Muscle of back (tissue), 11 donors: Measurements from ENCODE around the gene TTLL12. TPM values are rescaled to one million over a fixed set of nuclear protein-coding genes. Genes with fewer than 3 reads are reported as not detected.

Experiments used
- DNase-seq, 3 donors: peaks; one replicate each; pipeline versions ENCODE4 v3.0.0 to v3.0.0-alpha.2; 2013
- polyA plus RNA-seq, 10 donors: library from polyadenylated mRNA; unstranded; fragments of 120-200 nt; gene quantifications; one replicate each; pipeline ENCODE4 v1.2.1, GENCODE V29; 2013; ENCODE audit not compliant: insufficient read length in 10 of 10

The TTLL12 gene
- polyA plus RNA-seq, 10 donors: 11.6 to 19.1 (median 13.6) TPM

- no peak for DNase-seq
Measured at GRCh38 chr22:43129426-43130425, 57.2 kb downstream of the TTLL12 start.

- DNase-seq: no peak
Measured at GRCh38 chr22:43128928-43129424, 58.0 kb downstream of the TTLL12 start.

- no peak for DNase-seq
Measured at GRCh38 chr22:43128116-43128515, 58.8 kb downstream of the TTLL12 start.

- DNase-seq: no peak
Measured at GRCh38 chr22:43127166-43127908, 59.6 kb downstream of the TTLL12 start.

- peak in 1 of 3 donors; percentile 33 for DNase-seq
Measured at GRCh38 chr22:43126501-43127165, 60.3 kb downstream of the TTLL12 start.

- no peak for DNase-seq
Measured at GRCh38 chr22:43118953-43119458, 67.9 kb downstream of the TTLL12 start.

GRCh38 chr22:43118024-43118849 is 68.7 kb downstream of the TTLL12 start:
- DNase-seq: no peak

- no peak for DNase-seq
Measured at GRCh38 chr22:43116932-43117331, 70.0 kb downstream of the TTLL12 start.

Other genes with a start within 250 kb of the TTLL12 start
- 10 to 100 TPM; 23.7 to 35.8 (median 29.1) TPM for gene PACSIN2, start 172.0 kb downstream of the TTLL12 start, polyA plus RNA-seq
- gene TTLL1, start 97.7 kb downstream of the TTLL12 start, polyA plus RNA-seq: 10 to 100 TPM in 3 of 10 donors, 1 to 10 TPM in 7; 8.6 to 11.2 (median 9.1) TPM
- gene BIK, start 76.4 kb downstream of the TTLL12 start, polyA plus RNA-seq: under 1 TPM in 6 of 10 donors, not detected in 4; 0.25 to 0.66 (median 0.31) TPM
- 10 to 100 TPM in 5 of 10 donors, 1 to 10 TPM in 5; 6.8 to 12.4 (median 10.2) TPM for gene MCAT, start 43.7 kb downstream of the TTLL12 start, polyA plus RNA-seq
- 10 to 100 TPM; 38.7 to 80.9 (median 53.9) TPM for gene TSPO, start 35.6 kb downstream of the TTLL12 start, polyA plus RNA-seq
- 1 to 10 TPM in 2 of 10 donors, under 1 TPM in 8; 0.20 to 1.1 (median 0.49) TPM for gene SCUBE1, start 156.2 kb upstream of the TTLL12 start, polyA plus RNA-seq
- gene MPPED1, start 224.9 kb upstream of the TTLL12 start, polyA plus RNA-seq: 1 to 10 TPM in 2 of 10 donors, under 1 TPM in 8; 0.27 to 4.8 (median 0.45) TPM